ENCODE measurements around the gene HIGD2A. TPM values are rescaled to one million over a fixed set of nuclear protein-coding genes. Genes with fewer than 3 reads are reported as not detected.

The HIGD2A gene
- total RNA-seq, 1 experiment from 2014 or later = 98.2 TPM

DNA sequence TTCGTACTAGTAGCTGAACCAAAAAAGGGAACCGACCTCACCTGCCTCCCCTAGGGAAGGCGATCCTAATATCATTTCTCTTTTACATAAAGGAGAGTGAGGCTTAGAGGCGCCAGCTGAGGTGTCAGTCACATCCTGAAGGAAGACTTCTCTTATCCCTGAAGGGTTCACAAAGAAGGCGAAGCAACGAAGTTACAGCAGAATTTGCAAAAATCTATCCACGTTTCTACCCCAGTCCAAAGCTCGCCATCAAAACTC, 26.4 kb upstream of the HIGD2A start:
- H3K27ac Mint-ChIP-seq = no peak overlapping the region
- ChIA-PET POLR2A (interaction anchor here (0.6 to 2.0 kb wide), 3 partner anchors 86 to 285 kb away, joined by 3 to 6 read pairs (median 5); partner anchors contain the start of genes FAF2, RNF44 and TSPAN17), CTCF (interaction anchor here (0.5 to 2.7 kb wide), 5 partner anchors 43 to 633 kb away, joined by 3 to 16 read pairs (median 3); no protein-coding TSS in a partner anchor)
- TF ChIP-seq, protein P1, sequence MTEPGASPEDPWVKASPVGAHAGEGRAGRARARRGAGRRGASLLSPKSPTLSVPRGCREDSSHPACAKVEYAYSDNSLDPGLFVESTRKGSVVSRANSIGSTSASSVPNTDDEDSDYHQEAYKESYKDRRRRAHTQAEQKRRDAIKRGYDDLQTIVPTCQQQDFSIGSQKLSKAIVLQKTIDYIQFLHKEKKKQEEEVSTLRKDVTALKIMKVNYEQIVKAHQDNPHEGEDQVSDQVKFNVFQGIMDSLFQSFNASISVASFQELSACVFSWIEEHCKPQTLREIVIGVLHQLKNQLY (CRISPR knock-in tag; IDR thresholded peaks at IDR 0.05) = 0 out of 2 replicates have a peak, but pooled peaks have one; percentile 36
- TF ChIP-seq, protein P2, sequence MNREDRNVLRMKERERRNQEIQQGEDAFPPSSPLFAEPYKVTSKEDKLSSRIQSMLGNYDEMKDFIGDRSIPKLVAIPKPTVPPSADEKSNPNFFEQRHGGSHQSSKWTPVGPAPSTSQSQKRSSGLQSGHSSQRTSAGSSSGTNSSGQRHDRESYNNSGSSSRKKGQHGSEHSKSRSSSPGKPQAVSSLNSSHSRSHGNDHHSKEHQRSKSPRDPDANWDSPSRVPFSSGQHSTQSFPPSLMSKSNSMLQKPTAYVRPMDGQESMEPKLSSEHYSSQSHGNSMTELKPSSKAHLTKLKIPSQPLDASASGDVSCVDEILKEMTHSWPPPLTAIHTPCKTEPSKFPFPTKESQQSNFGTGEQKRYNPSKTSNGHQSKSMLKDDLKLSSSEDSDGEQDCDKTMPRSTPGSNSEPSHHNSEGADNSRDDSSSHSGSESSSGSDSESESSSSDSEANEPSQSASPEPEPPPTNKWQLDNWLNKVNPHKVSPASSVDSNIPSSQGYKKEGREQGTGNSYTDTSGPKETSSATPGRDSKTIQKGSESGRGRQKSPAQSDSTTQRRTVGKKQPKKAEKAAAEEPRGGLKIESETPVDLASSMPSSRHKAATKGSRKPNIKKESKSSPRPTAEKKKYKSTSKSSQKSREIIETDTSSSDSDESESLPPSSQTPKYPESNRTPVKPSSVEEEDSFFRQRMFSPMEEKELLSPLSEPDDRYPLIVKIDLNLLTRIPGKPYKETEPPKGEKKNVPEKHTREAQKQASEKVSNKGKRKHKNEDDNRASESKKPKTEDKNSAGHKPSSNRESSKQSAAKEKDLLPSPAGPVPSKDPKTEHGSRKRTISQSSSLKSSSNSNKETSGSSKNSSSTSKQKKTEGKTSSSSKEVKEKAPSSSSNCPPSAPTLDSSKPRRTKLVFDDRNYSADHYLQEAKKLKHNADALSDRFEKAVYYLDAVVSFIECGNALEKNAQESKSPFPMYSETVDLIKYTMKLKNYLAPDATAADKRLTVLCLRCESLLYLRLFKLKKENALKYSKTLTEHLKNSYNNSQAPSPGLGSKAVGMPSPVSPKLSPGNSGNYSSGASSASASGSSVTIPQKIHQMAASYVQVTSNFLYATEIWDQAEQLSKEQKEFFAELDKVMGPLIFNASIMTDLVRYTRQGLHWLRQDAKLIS (CRISPR knock-in tag; IDR thresholded peaks at IDR 0.05; ENCODE audit: borderline replicate concordance) = no peak
- H3K36me3 Mint-ChIP-seq = peaks cover 20% of the 10 kb centered on the region
- DNase-seq (ENCODE audit: low spot score) (no peak), ATAC-seq (no peak)
- no peaks in the 10 kb centered on the region for H3K9me3 Mint-ChIP-seq
- H3K4me1 Mint-ChIP-seq = peaks cover 13% of the 10 kb centered on the region
- H3K27me3 Mint-ChIP-seq (ENCODE audit: low read depth) = peaks cover 49% of the 10 kb centered on the region
- peak overlapping the region; percentile 97 for H3K4me3 Mint-ChIP-seq

DNA sequence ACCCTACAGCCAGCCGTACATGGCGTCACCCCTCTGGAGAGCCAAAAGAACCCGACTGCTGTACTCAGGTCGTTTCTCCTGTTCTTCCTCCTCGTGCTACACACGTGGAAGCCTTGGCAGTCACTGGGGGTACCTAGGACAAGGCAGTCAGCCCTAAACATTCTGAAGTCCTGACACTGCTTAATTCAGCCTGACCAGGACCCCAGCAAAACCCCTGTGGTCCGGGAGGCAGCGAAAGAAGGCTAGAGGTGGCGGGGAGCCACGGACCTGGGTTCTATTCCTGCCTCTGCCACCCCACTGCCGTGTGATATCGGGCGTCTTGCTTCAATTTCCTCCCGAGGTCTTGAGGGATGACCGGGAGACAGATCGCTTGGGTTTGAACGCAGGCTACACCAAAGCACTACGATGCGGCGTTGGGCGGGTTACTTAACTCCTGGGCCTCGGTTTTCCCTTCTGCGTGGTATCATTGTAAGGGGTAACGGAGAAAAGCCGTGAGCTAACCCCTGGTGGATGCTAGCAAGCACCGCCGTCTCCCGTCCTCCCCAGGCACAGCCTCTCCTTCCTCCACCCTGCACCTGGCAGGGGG, 23.7 kb upstream of the HIGD2A start:
- CTCF ChIA-PET = no interaction called here
- no peak for TF ChIP-seq TP53 (CRISPR knock-in tag; IDR thresholded peaks at IDR 0.05)
- TF ChIP-seq, protein P3, sequence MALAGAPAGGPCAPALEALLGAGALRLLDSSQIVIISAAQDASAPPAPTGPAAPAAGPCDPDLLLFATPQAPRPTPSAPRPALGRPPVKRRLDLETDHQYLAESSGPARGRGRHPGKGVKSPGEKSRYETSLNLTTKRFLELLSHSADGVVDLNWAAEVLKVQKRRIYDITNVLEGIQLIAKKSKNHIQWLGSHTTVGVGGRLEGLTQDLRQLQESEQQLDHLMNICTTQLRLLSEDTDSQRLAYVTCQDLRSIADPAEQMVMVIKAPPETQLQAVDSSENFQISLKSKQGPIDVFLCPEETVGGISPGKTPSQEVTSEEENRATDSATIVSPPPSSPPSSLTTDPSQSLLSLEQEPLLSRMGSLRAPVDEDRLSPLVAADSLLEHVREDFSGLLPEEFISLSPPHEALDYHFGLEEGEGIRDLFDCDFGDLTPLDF (CRISPR knock-in tag; IDR thresholded peaks at IDR 0.05) = 0 out of 2 replicates have a peak, but pooled peaks have one; percentile 2
- TF ChIP-seq, protein P4, sequence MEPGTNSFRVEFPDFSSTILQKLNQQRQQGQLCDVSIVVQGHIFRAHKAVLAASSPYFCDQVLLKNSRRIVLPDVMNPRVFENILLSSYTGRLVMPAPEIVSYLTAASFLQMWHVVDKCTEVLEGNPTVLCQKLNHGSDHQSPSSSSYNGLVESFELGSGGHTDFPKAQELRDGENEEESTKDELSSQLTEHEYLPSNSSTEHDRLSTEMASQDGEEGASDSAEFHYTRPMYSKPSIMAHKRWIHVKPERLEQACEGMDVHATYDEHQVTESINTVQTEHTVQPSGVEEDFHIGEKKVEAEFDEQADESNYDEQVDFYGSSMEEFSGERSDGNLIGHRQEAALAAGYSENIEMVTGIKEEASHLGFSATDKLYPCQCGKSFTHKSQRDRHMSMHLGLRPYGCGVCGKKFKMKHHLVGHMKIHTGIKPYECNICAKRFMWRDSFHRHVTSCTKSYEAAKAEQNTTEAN (CRISPR knock-in tag; IDR thresholded peaks at IDR 0.05) = 0 out of 2 replicates have a peak, but pooled peaks have one; percentile 2
- H3K9me3 Mint-ChIP-seq = no peaks in the 10 kb centered on the region
- DNase-seq (ENCODE audit: low spot score) (no peak), ATAC-seq (no peak; the same call in 1 of the 2 replicates)
- H3K36me3 Mint-ChIP-seq = peaks cover 7% of the 10 kb centered on the region; the same call in 1 of the 2 replicates
- no peak overlapping the region for H3K27ac Mint-ChIP-seq
- H3K4me3 Mint-ChIP-seq = peak overlapping the region; percentile 64
- POLR2A ChIA-PET = no interaction called here
- peaks cover 60% of the 10 kb centered on the region for H3K27me3 Mint-ChIP-seq (ENCODE audit: low read depth)
- peaks cover 8% of the 10 kb centered on the region for H3K4me1 Mint-ChIP-seq

DNA sequence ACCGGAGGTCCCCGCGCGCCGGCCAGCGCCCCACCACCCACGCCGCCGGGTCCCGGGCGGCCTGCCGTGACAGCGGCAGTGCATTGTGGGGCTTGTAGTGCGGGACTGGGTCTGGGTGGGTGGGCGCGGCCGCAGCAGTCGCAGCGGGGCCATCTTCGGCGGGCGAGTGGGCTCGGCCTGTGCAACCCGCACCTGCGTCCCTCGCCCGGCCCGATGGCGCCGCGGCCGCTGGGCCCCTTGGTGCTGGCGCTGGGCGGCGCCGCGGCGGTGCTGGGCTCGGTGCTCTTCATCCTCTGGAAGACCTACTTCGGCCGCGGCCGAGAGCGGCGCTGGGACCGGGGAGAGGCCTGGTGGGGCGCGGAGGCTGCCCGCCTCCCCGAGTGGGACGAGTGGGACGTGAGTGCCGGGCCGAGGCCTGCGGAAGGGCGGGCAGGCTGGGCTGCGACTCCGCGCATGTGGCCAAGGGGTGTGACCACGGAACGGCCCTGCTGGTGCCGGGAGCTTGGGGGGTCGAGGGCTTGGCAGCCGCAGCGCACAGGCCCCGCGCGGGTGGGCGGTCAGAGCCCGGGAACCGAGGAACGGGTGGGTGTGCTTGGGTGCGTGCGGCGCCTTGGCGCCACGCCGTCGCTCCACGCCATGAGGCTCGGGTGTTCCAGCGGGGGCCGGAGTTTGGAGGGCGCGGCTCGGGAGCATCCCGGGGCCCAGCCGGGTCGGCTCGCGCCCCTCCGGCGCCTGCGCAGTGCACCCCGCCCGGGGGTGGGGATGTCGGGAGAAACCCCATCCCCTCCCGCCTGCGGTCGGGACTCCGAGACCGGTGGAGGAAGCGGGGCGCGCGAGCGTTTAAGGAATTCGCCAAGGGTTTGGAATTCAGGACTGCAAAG, 23.0 kb upstream of the HIGD2A start, which contains the start of gene ARL10:
Gene ARL10 (plus strand): TSS at position 137 of the 881 bp plus-strand sequence. CDS start 77 bp downstream, at position 214.
- peaks cover 60% of the 10 kb centered on the region for H3K27me3 Mint-ChIP-seq (ENCODE audit: low read depth)
- DNase-seq (ENCODE audit: low spot score) = peak; percentile 67
- POLR2A ChIA-PET = no interaction called here
- H3K4me3 Mint-ChIP-seq = peak within 1 kb of the TSS; percentile 64
- peaks cover 7% of the 10 kb centered on the region for H3K4me1 Mint-ChIP-seq
- H3K36me3 Mint-ChIP-seq = peaks cover 7% of the 10 kb centered on the region; the same call in 1 of the 2 replicates
- CTCF ChIA-PET = interaction anchor here (0.6 to 1.2 kb wide), 2 partner anchors 42 to 636 kb away, joined by 3 to 4 read pairs; no protein-coding TSS in a partner anchor
- ATAC-seq = peak; percentile 41
- no peak within 1 kb of the TSS for H3K27ac Mint-ChIP-seq
- no peaks in the 10 kb centered on the region for H3K9me3 Mint-ChIP-seq
- TF ChIP-seq FOXP1 (CRISPR knock-in tag; IDR thresholded peaks at IDR 0.05; ENCODE audit: borderline replicate concordance) = peak; percentile 91
- TF ChIP-seq, protein P4 (CRISPR knock-in tag; IDR thresholded peaks at IDR 0.05) = 0 out of 2 replicates have a peak, but pooled peaks have one; percentile 15
- TF ChIP-seq CBFB (CRISPR knock-in tag; IDR thresholded peaks at IDR 0.05; ENCODE audit: low read depth) = no peak
- TF ChIP-seq, protein P5, sequence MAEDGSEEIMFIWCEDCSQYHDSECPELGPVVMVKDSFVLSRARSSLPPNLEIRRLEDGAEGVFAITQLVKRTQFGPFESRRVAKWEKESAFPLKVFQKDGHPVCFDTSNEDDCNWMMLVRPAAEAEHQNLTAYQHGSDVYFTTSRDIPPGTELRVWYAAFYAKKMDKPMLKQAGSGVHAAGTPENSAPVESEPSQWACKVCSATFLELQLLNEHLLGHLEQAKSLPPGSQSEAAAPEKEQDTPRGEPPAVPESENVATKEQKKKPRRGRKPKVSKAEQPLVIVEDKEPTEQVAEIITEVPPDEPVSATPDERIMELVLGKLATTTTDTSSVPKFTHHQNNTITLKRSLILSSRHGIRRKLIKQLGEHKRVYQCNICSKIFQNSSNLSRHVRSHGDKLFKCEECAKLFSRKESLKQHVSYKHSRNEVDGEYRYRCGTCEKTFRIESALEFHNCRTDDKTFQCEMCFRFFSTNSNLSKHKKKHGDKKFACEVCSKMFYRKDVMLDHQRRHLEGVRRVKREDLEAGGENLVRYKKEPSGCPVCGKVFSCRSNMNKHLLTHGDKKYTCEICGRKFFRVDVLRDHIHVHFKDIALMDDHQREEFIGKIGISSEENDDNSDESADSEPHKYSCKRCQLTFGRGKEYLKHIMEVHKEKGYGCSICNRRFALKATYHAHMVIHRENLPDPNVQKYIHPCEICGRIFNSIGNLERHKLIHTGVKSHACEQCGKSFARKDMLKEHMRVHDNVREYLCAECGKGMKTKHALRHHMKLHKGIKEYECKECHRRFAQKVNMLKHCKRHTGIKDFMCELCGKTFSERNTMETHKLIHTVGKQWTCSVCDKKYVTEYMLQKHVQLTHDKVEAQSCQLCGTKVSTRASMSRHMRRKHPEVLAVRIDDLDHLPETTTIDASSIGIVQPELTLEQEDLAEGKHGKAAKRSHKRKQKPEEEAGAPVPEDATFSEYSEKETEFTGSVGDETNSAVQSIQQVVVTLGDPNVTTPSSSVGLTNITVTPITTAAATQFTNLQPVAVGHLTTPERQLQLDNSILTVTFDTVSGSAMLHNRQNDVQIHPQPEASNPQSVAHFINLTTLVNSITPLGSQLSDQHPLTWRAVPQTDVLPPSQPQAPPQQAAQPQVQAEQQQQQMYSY (CRISPR knock-in tag; IDR thresholded peaks at IDR 0.05) = no peak
- no peak for TF ChIP-seq TEAD4 (CRISPR knock-in tag; IDR thresholded peaks at IDR 0.05)
- TF ChIP-seq ZNF138 (CRISPR knock-in tag; conservative IDR thresholded peaks at IDR 0.05) = 0 out of 2 replicates have a peak, but pooled peaks have one; percentile 42
- TF ChIP-seq ATF1 (CRISPR knock-in tag; IDR thresholded peaks at IDR 0.05) = no peak
- peak; percentile 93 for TF ChIP-seq RELA (CRISPR knock-in tag; IDR thresholded peaks at IDR 0.05; ENCODE audit: borderline replicate concordance)
- no peak for TF ChIP-seq SOX15 (CRISPR knock-in tag; IDR thresholded peaks at IDR 0.05)
- no peak for TF ChIP-seq NFYB (CRISPR knock-in tag; conservative IDR thresholded peaks at IDR 0.05; ENCODE audit: low read depth)
- TF ChIP-seq NR3C1 (CRISPR knock-in tag; conservative IDR thresholded peaks at IDR 0.05; ENCODE audit: low read depth) = no peak
- no peak for TF ChIP-seq ELF4 (CRISPR knock-in tag; IDR thresholded peaks at IDR 0.05; ENCODE audit: low read depth)

All from WTC11 (cell line).